WERI-Rb-1 (cell line): Measurements from ENCODE around the gene DIP2B.
"Not testable (repeated sequence)": the region's sequence is repeated elsewhere in the genome, so short reads cannot be mapped to it uniquely, and the experiment has no call there.

Experiments used
- DNase-seq: peaks from one replicate; pipeline ENCODE4 v3.0.0-alpha.2; 2020
- H3K27ac ChIP-seq: fragments of 250-450 bp; sonication (Bioruptor Pico); 2 replicates; pipeline ENCODE4 v1.5.1; 2020; ENCODE audit warnings: mild to moderate bottlenecking, moderate library complexity
- H3K27me3 ChIP-seq: fragments of 250-450 bp; sonication (Bioruptor Pico); 2 replicates; pipeline ENCODE4 v1.5.1; 2021; ENCODE audit warnings: mild to moderate bottlenecking, low read depth, moderate library complexity; ENCODE audit not compliant: insufficient read depth, severe bottlenecking
- H3K36me3 ChIP-seq: fragments of 250-450 bp; sonication (Bioruptor Pico); 2 replicates; pipeline ENCODE4 v1.5.1; 2020; ENCODE audit warnings: mild to moderate bottlenecking, moderate library complexity
- H3K4me3 ChIP-seq: 2 replicates; pipeline ENCODE4 v1.5.1; 2011; ENCODE audit warnings: low read depth, mild to moderate bottlenecking, control low read depth, low read length
- H3K9me3 ChIP-seq: fragments of 250-450 bp; sonication (Bioruptor Pico); 2 replicates; pipeline ENCODE4 v1.5.1; 2021; ENCODE audit warnings: mild to moderate bottlenecking, moderate library complexity; ENCODE audit not compliant: severe bottlenecking
- TF ChIP-seq, protein P1 (sequence below): IDR thresholded peaks from 2 replicates; pipeline ENCODE4 v1.5.1; 2011; ENCODE audit warnings: low read depth, mild to moderate bottlenecking, control low read depth, inconsistent platforms, low read length

The DIP2B gene

DNA sequence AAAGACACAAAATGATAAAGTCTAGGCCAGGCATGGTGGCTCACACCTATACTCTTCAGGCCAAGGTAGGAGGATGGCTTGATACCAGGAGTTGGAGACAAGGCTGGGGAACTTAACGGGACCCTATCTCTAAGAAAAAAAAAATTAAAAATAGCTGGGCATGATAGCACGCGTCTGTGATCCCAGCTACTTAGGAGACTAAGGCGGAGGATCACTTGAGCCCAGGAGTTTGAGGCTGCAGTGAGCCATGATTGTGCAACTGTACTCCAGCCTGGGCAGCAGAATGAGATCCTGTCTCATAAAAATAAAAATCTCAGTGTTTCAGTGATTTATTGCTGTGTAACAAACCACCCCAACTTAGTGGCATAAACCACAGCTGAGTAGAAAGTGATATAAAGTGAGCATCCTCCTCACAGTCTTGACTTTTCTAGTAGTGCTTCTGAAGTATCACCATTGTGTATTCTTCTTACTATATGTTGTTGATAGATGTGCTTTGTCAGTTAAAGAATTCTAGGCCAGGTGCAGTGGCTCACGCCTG lies 248.5 kb downstream of the DIP2B start:
- no peak overlapping the region for H3K27ac ChIP-seq
- no peak for DNase-seq
- H3K4me3 ChIP-seq: no peak overlapping the region
- peaks cover 4% of the 10 kb centered on the region; the same call in 1 of the 2 replicates for H3K36me3 ChIP-seq
- no peaks in the 10 kb centered on the region for H3K27me3 ChIP-seq
- TF ChIP-seq, protein P1, sequence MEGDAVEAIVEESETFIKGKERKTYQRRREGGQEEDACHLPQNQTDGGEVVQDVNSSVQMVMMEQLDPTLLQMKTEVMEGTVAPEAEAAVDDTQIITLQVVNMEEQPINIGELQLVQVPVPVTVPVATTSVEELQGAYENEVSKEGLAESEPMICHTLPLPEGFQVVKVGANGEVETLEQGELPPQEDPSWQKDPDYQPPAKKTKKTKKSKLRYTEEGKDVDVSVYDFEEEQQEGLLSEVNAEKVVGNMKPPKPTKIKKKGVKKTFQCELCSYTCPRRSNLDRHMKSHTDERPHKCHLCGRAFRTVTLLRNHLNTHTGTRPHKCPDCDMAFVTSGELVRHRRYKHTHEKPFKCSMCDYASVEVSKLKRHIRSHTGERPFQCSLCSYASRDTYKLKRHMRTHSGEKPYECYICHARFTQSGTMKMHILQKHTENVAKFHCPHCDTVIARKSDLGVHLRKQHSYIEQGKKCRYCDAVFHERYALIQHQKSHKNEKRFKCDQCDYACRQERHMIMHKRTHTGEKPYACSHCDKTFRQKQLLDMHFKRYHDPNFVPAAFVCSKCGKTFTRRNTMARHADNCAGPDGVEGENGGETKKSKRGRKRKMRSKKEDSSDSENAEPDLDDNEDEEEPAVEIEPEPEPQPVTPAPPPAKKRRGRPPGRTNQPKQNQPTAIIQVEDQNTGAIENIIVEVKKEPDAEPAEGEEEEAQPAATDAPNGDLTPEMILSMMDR: no peak
- peaks cover 5% of the 10 kb centered on the region for H3K9me3 ChIP-seq

DNA sequence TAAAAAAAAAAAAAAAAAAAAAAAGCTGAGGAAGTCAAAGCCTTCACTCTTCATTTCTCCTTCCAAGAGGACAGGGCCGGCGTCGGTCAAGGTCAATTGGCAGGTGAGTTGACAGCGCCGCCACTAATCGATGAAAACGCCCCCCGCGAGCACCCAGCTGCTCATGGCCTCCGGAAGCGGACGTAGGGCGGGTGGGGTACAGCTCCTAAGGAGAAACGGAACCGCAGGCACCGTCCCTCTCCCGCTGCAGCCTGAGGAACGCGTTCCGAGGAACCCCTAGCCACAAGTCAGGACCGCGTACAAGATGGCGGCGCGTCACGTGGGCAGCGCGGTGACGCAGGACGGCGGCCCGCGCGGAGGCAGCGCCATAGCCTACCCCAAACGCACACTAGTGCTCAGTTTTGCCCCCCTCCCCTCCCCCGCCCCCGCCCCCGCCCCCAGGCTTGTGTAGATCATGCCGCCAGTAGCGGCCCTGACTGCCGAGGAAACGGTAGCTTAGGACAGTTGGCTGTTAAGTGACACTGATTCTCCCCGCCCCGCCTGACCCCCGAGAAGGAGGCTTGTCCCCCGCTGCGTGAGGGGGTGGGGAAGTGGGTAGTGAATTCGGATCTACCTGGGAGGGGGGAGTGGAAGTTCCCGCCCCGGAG lies 259.0 kb downstream of the DIP2B start, which contains the start of gene ATF1:
Gene ATF1, plus strand, starts transcription at position 463 of the 647 bp plus-strand sequence. CDS start 16,045 bp downstream, outside the sequence.
- Histone ChIP-seq H3K4me3 (peak within 1 kb of the TSS; percentile 99), H3K27me3 (no peaks in the 10 kb centered on the region), H3K9me3 (no peaks in the 10 kb centered on the region), H3K36me3 (peaks cover 3% of the 10 kb centered on the region), H3K27ac (peak within 1 kb of the TSS; percentile 99)
- DNase-seq: peak; percentile 90
- TF ChIP-seq, protein P1: no peak

DNA sequence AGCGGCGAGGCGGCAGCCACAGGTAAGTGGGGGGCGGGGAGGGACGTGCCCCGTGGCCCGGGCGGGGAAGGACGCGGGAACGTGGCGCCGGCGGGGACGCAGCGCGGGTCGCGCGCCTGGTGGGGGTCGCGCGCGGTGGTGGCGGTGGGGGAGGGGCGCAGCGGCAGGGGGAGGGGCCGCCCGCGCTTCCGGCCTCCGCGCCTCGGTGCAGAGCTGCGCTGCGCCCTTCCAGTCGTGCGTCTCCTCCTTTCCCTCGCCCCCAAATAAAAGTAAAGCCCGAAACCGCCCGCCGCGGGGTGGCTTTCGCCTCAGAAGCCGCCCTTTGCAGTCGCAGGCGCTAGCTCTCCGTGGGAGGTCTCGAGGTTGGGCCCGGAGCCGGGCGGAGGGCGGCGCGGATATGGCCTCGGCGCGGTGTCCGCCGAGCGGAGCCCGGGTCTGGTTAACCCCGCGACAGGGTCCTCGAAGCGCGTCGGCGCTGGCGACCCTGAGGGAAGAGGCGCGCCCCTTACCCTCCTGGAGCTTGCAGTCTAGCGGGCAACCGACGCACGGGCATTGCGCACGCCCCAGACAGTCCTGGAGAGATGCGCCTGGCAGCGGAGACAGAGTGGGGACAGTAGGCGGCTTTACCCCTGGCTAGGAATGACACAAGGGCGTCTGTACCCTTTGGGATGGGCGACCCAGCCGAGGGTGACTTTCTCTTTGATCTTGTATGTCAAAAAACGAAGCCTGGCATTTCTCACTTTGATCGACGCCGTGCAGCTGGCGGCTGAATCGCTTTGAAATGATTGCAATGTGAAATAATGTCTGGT lies 259.7 kb downstream of the DIP2B start:
- no peaks in the 10 kb centered on the region for H3K9me3 ChIP-seq
- DNase-seq: peak; percentile 34
- H3K27ac ChIP-seq: peak overlapping the region; percentile 99
- peak overlapping the region; percentile 99 for H3K4me3 ChIP-seq
- no peaks in the 10 kb centered on the region for H3K27me3 ChIP-seq
- H3K36me3 ChIP-seq: peaks cover 3% of the 10 kb centered on the region
- TF ChIP-seq, protein P1: no peak

DNA sequence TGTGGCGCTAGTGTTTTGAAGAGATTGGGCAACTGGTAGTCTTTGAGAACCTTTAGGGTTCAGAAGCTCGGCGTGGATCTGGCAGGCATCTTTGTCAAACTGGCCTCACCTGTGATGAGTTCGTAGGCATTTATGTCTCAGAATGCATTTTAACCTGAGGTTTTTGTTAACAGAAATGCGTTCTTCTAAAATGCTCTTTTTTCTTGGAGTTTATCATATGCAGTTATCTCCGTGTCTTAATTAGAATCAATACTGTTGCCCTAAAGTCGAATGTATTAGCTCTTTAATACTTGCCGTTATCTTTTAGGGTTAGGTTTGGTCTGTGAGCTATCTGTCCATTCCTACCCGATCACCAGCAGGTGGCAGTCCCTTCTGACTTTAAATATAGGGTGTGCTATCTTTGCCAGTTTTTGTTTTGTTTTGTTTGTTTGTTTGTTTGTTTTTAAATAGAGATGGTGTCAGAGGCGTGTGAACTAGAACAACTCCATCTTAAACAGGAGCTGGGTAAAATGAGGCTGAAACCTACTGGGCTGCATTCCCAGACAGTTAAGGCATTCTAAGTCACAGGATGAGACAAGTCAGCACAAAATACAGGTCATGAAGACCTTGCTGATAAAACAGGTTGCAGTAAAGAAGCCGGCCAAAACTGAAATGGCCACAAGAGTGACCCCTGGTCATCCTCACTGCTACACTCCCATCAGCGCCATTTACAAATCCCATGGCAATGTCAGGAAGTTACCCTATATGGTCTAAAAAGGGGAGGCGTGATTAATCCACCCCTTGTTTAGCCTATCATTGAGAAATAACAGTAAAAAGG lies 260.5 kb downstream of the DIP2B start:
- Histone ChIP-seq H3K9me3 (no peaks in the 10 kb centered on the region), H3K36me3 (peaks cover 3% of the 10 kb centered on the region), H3K27ac (peak overlapping the region; percentile 99; the same call in 1 of the 2 replicates), H3K4me3 (peak overlapping the region; percentile 99), H3K27me3 (no peaks in the 10 kb centered on the region)
- DNase-seq: peak; percentile 20
- TF ChIP-seq, protein P1: peak; percentile 64

- Histone ChIP-seq H3K9me3 (no peaks in the 10 kb centered on the region), H3K27ac (no peak overlapping the region), H3K27me3 (no peaks in the 10 kb centered on the region), H3K4me3 (no peak overlapping the region), H3K36me3 (peaks cover 18% of the 10 kb centered on the region)
- TF ChIP-seq, protein P1: no peak
- DNase-seq: no peak
Observed at GRCh38 chr12:50768391-50768790, 263.6 kb downstream of the DIP2B start.

- H3K36me3 ChIP-seq: peaks cover 18% of the 10 kb centered on the region
- not testable (repeated sequence) for H3K9me3 ChIP-seq, DNase-seq, H3K27me3 ChIP-seq, H3K27ac ChIP-seq, H3K4me3 ChIP-seq
Observed at GRCh38 chr12:50768813-50769212, 264.0 kb downstream of the DIP2B start.
